Activated CD4-positive, alpha-beta T cell treated with anti-CD3 and anti-CD28 coated beads, Interleukin-2, Interleukin-6, amounts not matched to agents 100 ng/mL and 50 ng/mL, durations not matched to agents 16 hours and 8 hours (primary cell): ENCODE results near the gene SLC22A5.

Source experiments
- DNase-seq: peaks from one replicate; pipeline ENCODE4 v3.0.0-alpha.2; 2020

SLC22A5 gene

GRCh38 chr5:132369474-132370180, at the start of gene SLC22A5:
Gene SLC22A5 (plus strand): TSS chr5:132369710. CDS start chr5:132369973, 263 bp downstream.
- DNase-seq, result peak; percentile 74

- DNase-seq, result no peak
Observed at GRCh38 chr5:132319975-132320374, 49.5 kb upstream of the SLC22A5 start.

- no peak for DNase-seq
Observed at GRCh38 chr5:132321109-132321721, 48.3 kb upstream of the SLC22A5 start.

- DNase-seq, result no peak
Observed at GRCh38 chr5:132322266-132322665, 47.2 kb upstream of the SLC22A5 start.

- no peak for DNase-seq
Observed at GRCh38 chr5:132323202-132323601, 46.3 kb upstream of the SLC22A5 start.

GRCh38 chr5:132325691-132326090, 43.8 kb upstream of the SLC22A5 start:
- DNase-seq, result no peak

GRCh38 chr5:132327252-132327955, 42.1 kb upstream of the SLC22A5 start:
- DNase-seq, result no peak

- peak; percentile 6 for DNase-seq
Observed at GRCh38 chr5:132334812-132335211, 34.7 kb upstream of the SLC22A5 start.

GRCh38 chr5:132335402-132335801, 34.1 kb upstream of the SLC22A5 start:
- DNase-seq, result no peak

- no peak for DNase-seq
Observed at GRCh38 chr5:132339502-132339901, 30.0 kb upstream of the SLC22A5 start.

GRCh38 chr5:132342291-132343180, 27.0 kb upstream of the SLC22A5 start:
- DNase-seq, result no peak

GRCh38 chr5:132344775-132345514, 24.6 kb upstream of the SLC22A5 start:
- DNase-seq, result no peak

- DNase-seq, result no peak
Observed at GRCh38 chr5:132353486-132353995, 16.0 kb upstream of the SLC22A5 start.

GRCh38 chr5:132354381-132355139, 14.9 kb upstream of the SLC22A5 start:
- no peak for DNase-seq

GRCh38 chr5:132355140-132355765, 14.3 kb upstream of the SLC22A5 start:
- no peak for DNase-seq

- DNase-seq, result no peak
Observed at GRCh38 chr5:132358775-132359174, 10.7 kb upstream of the SLC22A5 start.

GRCh38 chr5:132362086-132362485, 7.4 kb upstream of the SLC22A5 start:
- no peak for DNase-seq

GRCh38 chr5:132363431-132364112, 5.9 kb upstream of the SLC22A5 start:
- no peak for DNase-seq

GRCh38 chr5:132364319-132364718, 5.2 kb upstream of the SLC22A5 start:
- DNase-seq, result no peak

GRCh38 chr5:132365213-132365612, 4.3 kb upstream of the SLC22A5 start:
- DNase-seq, result no peak
